Nasal cavity respiratory epithelium epithelial cell of viscerocranial mucosa (primary cell): ENCODE measurements around the gene MFAP4. TPM values are rescaled to one million over a fixed set of nuclear protein-coding genes. Genes with fewer than 3 reads are reported as not detected.

Experiments
- total RNA-seq: library from RNA; depleted of rRNA; stranded (reverse); fragments of >200 nt; gene quantifications from 2 replicates; pipeline ENCODE4 v1.2.3, GENCODE V29; 2014

The MFAP4 gene, protein sequence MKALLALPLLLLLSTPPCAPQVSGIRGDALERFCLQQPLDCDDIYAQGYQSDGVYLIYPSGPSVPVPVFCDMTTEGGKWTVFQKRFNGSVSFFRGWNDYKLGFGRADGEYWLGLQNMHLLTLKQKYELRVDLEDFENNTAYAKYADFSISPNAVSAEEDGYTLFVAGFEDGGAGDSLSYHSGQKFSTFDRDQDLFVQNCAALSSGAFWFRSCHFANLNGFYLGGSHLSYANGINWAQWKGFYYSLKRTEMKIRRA
- total RNA-seq: not detected in 2 replicates

DNA sequence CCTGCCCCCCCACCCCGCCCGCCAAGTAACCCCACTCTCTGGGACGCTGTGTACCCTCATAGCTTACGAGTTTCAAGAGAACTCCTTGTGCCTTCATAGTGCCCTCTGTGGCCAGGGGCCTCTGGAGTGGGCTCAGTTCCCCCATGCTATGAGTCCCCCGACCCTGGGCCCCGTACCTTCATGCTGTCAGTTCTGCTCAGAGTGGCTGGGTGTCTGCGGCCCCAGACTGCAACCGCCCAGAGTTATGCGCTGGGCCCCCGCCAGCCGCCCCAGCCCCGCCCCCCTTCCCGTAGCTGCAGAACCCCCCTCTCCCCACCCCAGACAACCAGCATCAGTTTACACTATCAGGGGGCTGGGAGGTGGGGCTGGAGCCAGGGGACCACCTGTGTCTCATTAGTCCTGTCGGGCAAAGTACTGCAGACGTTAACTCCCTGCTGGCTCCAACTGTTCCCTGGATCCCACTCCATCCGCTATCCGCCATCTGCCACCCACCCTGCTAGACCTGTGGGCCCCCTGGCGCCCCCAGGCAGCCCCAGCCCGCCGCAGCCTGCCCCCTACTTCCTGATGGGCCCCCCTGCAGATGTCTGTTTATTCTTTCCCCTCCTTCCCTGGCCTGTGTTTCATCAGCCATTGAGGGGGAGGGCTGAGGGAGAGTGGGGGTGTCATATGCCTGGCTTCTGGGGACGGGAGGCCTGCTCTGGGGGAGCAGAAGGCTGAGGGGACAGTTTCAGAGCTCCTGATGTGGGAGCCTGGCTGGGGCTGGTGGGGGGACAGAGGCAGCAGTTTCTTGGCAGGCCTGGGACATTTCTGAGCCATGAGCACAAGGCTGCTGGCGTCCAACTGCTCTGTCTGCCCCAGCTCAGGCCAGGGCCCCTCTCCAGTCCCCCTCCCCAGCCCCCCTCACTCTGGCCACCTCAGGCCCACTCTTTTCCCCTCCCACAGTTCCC is at the start of gene MFAP4:
Gene MFAP4, minus strand, starts transcription at position 217 of the 947 bp plus-strand sequence. Its CDS starts 35 bp downstream, at position 182.

DNA sequence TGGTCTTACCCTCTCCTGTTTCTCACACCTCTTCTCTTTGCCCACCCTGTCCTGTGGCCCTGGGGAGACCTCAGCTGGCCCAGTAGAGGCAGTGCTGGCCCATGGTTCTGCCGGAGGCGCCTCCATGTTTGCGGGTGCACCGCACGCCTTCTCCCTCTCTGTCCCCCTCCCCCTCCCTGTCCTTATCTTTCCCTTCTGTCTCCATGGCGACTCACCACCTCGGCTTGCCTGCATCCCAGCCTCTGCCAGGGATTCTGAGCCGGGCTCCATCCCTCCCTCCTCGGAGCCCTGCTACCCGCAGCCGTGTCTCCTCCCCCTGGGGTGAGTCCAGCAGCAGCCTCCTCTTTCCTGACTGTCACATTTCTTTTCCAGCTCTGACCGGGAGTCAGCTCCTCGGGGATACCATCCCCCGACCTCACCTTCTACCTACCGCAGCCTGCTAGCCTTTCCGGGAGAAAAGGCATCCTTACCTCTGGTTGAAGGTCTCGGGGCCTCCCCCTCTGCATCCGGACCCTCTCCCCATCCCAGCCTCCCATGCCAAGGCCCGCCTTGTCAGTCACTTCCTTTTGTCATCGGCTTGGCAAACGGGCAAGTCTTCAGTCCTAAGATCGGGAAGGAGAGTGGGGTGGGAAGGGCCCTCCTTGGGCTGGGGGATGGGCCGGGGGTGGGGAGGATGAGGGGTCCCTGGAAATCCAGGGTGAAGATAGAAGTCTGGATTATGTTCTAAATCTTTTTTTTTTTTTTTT is 24.1 kb upstream of the MFAP4 start, which contains the start of gene RNF112:
Gene RNF112, plus strand, starts transcription at position 358 of the 746 bp plus-strand sequence. Its CDS starts 177 bp downstream, at position 535.

DNA sequence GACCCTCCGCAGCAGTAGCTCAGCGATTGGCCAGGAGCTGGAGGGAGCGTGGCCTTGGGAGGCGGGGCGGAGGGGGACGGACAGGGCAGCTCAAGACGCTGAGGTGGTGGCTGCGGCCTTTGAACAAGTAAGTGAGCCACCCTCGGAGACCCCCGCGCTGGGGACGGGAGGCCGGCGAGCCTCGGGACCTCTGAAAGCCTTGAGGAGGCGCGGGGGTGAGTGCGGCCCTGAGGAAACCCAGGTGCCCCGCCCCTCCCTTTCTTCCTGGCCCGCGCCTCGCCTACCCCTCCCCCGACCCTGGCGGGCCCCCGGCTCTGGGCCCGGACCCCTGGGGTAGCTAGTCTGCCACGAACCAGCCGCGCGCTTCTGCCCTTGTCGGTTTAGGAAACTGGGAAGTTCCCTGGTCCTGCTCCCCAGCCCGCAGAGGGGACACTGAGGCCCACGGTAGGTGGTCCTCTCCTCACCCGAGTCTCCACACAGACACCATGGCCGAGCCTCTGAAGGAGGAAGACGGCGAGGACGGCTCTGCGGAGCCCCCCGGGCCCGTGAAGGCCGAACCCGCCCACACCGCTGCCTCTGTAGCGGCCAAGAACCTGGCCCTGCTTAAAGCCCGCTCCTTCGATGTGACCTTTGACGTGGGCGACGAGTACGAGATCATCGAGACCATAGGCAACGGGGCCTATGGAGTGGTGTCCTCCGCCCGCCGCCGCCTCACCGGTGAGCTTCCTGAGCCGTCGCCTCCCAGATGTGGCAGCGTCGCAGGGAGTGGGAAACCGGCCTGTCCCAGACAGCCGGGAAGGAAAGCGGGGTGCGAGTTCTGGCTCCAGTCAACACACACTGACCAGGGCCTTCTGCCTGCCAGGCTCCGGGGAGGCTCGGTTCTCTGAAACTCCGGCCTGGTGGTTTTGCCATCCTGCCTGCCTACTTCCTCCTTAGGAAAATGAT is 8.3 kb downstream of the MFAP4 start, which contains the start of gene MAPK7:
Gene MAPK7, plus strand, starts transcription at position 83 of the 945 bp plus-strand sequence. Its CDS starts 403 bp downstream, at position 486.

DNA sequence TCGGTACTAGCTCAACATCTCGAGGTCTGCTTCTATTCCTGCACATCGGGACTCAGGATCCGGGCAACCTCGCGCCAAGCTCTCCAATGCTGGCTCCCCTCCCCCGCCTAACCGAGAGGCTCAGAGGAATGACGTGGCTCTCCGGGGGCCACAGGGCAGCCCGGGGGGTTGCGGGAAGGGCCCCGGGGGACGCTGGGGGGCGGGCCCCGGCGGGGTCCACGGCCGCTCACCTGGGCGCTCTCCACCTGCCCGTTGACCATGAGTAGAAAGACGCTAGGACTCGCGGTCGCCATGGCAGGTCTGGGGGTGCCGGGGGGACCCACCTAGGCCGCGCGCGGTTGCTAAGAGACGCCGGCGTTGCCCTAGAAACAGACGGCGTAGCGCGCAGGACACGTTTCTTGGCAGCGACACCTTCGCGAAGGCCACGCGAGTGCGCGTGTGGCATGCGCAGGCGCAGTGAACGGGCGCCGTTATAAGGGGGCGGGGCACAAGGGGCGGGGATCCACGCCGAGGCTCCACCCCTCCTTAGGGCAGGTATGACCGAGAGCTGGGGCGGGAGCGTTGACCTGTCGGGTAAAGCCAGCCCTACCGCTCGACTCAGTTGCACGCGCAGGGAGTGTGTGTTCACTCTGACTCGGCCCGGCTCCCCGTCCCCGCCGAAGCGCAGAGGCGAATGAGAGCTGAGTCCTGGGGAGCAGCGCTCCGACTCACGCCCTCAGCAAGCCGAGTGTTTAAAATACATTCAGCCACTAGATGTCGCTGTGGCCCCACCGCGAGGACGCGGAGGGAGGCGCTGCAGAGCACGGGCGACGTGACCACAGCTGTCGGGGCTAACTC is 24.5 kb downstream of the MFAP4 start, which contains the start of gene B9D1:
Gene B9D1, minus strand, starts transcription at position 447 of the 837 bp plus-strand sequence. Its CDS starts 154 bp downstream, at position 293.

Other genes starting within 250 kb of the MFAP4 start
- 16.7 and 40.2 TPM in 2 replicates for gene EPN2, start 149.8 kb downstream of the MFAP4 start, total RNA-seq
- gene B9D1, start 24.5 kb downstream of the MFAP4 start, total RNA-seq: 8.0 and 15.4 TPM in 2 replicates
- 5.5 and 20.8 TPM in 2 replicates for gene MAPK7, start 8.7 kb downstream of the MFAP4 start, total RNA-seq
- gene RNF112, start 24.0 kb upstream of the MFAP4 start, total RNA-seq: 0.34 and 0.43 TPM in 2 replicates
- 0.34 and 0.57 TPM in 2 replicates for gene SLC47A1, start 146.7 kb upstream of the MFAP4 start, total RNA-seq